Measurements from ENCODE around the gene DRD3. TPM values are rescaled to one million over a fixed set of nuclear protein-coding genes. Genes with fewer than 3 reads are reported as not detected.
A peak's percentile ranks its signal among the peaks of the same experiment; 100 is the strongest.

The DRD3 gene
- total RNA-seq: under 1 TPM in 1 of 2 donors, not detected in 1; 0.79 TPM
- polyA plus RNA-seq (ENCODE audit: insufficient read length in 2 of 2): under 1 TPM; 0.60 to 0.63 TPM
- long read RNA-seq, donor 1: 0 reads
- long read RNA-seq, donor 2: 0 reads
- long read RNA-seq, donor 3: 0 reads
- long read RNA-seq, donor 4: 0 reads

GRCh38 chr3:114178770-114179368 lies at the start of gene DRD3:
Gene DRD3 (minus strand): TSS chr3:114179052. CDS start chr3:114171992, 7,060 bp downstream.
- peak in 5 of 6 donors; percentile 33 to 81 (median 43) for DNase-seq (ENCODE audit: low read depth in 4 of 6, low spot score in 6 of 6)
- H3K9me3 ChIP-seq (ENCODE audit: control insufficient read depth, insufficient read depth, low read length): no peaks in the 10 kb centered on the region
- WGBS (ENCODE audit: insufficient coverage): 5% methylated on average over 3 of the region's 7 CpGs
- H3K27ac ChIP-seq (ENCODE audit: low read depth, low read length): no peak within 1 kb of the TSS
- no peak within 1 kb of the TSS for H3K4me3 ChIP-seq (ENCODE audit: low read depth, low read length)
- no peaks in the 10 kb centered on the region for H3K36me3 ChIP-seq (ENCODE audit: control insufficient read depth, insufficient read depth, low read length)
- no peaks in the 10 kb centered on the region for H3K27me3 ChIP-seq (ENCODE audit: control insufficient read depth, insufficient read depth, low read length)
- H3K4me1 ChIP-seq (ENCODE audit: control insufficient read depth, insufficient read depth, low read length): no peaks in the 10 kb centered on the region

- DNase-seq (ENCODE audit: low read depth in 4 of 6, low spot score in 6 of 6): no peak
- H3K4me1 ChIP-seq (ENCODE audit: control insufficient read depth, insufficient read depth, low read length): no peaks in the 10 kb centered on the region
- H3K27ac ChIP-seq (ENCODE audit: low read depth, low read length): no peak overlapping the region
- no peak overlapping the region for H3K4me3 ChIP-seq (ENCODE audit: low read depth, low read length)
- peaks cover 4% of the 10 kb centered on the region for H3K9me3 ChIP-seq (ENCODE audit: control insufficient read depth, insufficient read depth, low read length)
- no peaks in the 10 kb centered on the region for H3K36me3 ChIP-seq (ENCODE audit: control insufficient read depth, insufficient read depth, low read length)
- H3K27me3 ChIP-seq (ENCODE audit: control insufficient read depth, insufficient read depth, low read length): no peaks in the 10 kb centered on the region
- WGBS (ENCODE audit: insufficient coverage): no CpG with 5 or more reads among the region's 1 CpG
Measured at GRCh38 chr3:114227076-114227475, 48.2 kb upstream of the DRD3 start.

GRCh38 chr3:114226313-114226712 lies 47.5 kb upstream of the DRD3 start:
- WGBS (ENCODE audit: insufficient coverage): 92% methylated on average over 2 of the region's 2 CpGs

GRCh38 chr3:114223143-114223542 lies 44.3 kb upstream of the DRD3 start:
- Histone ChIP-seq H3K9me3 (ENCODE audit: control insufficient read depth, insufficient read depth, low read length) (peaks cover 4% of the 10 kb centered on the region), H3K4me1 (ENCODE audit: control insufficient read depth, insufficient read depth, low read length) (no peaks in the 10 kb centered on the region), H3K36me3 (ENCODE audit: control insufficient read depth, insufficient read depth, low read length) (no peaks in the 10 kb centered on the region), H3K27ac (ENCODE audit: low read depth, low read length) (no peak overlapping the region), H3K4me3 (ENCODE audit: low read depth, low read length) (no peak overlapping the region), H3K27me3 (ENCODE audit: control insufficient read depth, insufficient read depth, low read length) (no peaks in the 10 kb centered on the region)
- no peak for DNase-seq (ENCODE audit: low read depth in 4 of 6, low spot score in 6 of 6)
- no CpG with 5 or more reads among the region's 3 CpGs for WGBS (ENCODE audit: insufficient coverage)

More at GRCh38 chr3:114226313-114226712, 47.5 kb upstream of the DRD3 start:
- no peak for DNase-seq (ENCODE audit: low read depth in 4 of 6, low spot score in 6 of 6)
- H3K27me3 ChIP-seq (ENCODE audit: control insufficient read depth, insufficient read depth, low read length): no peaks in the 10 kb centered on the region
- no peak overlapping the region for H3K27ac ChIP-seq (ENCODE audit: low read depth, low read length)
- no peaks in the 10 kb centered on the region for H3K4me1 ChIP-seq (ENCODE audit: control insufficient read depth, insufficient read depth, low read length)
- H3K9me3 ChIP-seq (ENCODE audit: control insufficient read depth, insufficient read depth, low read length): peaks cover 4% of the 10 kb centered on the region
- H3K36me3 ChIP-seq (ENCODE audit: control insufficient read depth, insufficient read depth, low read length): no peaks in the 10 kb centered on the region
- H3K4me3 ChIP-seq (ENCODE audit: low read depth, low read length): no peak overlapping the region

GRCh38 chr3:114221881-114222264 lies 43.0 kb upstream of the DRD3 start:
- WGBS (ENCODE audit: insufficient coverage): 100% methylated on average over 1 of the region's 1 CpG
- Histone ChIP-seq H3K4me1 (ENCODE audit: control insufficient read depth, insufficient read depth, low read length) (no peaks in the 10 kb centered on the region), H3K4me3 (ENCODE audit: low read depth, low read length) (no peak overlapping the region), H3K27me3 (ENCODE audit: control insufficient read depth, insufficient read depth, low read length) (no peaks in the 10 kb centered on the region), H3K9me3 (ENCODE audit: control insufficient read depth, insufficient read depth, low read length) (peaks cover 4% of the 10 kb centered on the region), H3K36me3 (ENCODE audit: control insufficient read depth, insufficient read depth, low read length) (no peaks in the 10 kb centered on the region), H3K27ac (ENCODE audit: low read depth, low read length) (no peak overlapping the region)
- DNase-seq (ENCODE audit: low read depth in 4 of 6, low spot score in 6 of 6): no peak

- no peaks in the 10 kb centered on the region for H3K27me3 ChIP-seq (ENCODE audit: control insufficient read depth, insufficient read depth, low read length)
- 90% methylated on average over 8 of the region's 9 CpGs for WGBS (ENCODE audit: insufficient coverage)
Measured at GRCh38 chr3:114221165-114221880, 42.5 kb upstream of the DRD3 start.

GRCh38 chr3:114219741-114220140 lies 40.9 kb upstream of the DRD3 start:
- 60% methylated on average over 1 of the region's 2 CpGs for WGBS (ENCODE audit: insufficient coverage)
- no peak for DNase-seq (ENCODE audit: low read depth in 4 of 6, low spot score in 6 of 6)
- H3K27ac ChIP-seq (ENCODE audit: low read depth, low read length): no peak overlapping the region
- no peaks in the 10 kb centered on the region for H3K27me3 ChIP-seq (ENCODE audit: control insufficient read depth, insufficient read depth, low read length)
- no peak overlapping the region for H3K4me3 ChIP-seq (ENCODE audit: low read depth, low read length)
- no peaks in the 10 kb centered on the region for H3K4me1 ChIP-seq (ENCODE audit: control insufficient read depth, insufficient read depth, low read length)
- no peaks in the 10 kb centered on the region for H3K36me3 ChIP-seq (ENCODE audit: control insufficient read depth, insufficient read depth, low read length)
- no peaks in the 10 kb centered on the region for H3K9me3 ChIP-seq (ENCODE audit: control insufficient read depth, insufficient read depth, low read length)

More at GRCh38 chr3:114221165-114221880, 42.5 kb upstream of the DRD3 start:
- Histone ChIP-seq H3K4me3 (ENCODE audit: low read depth, low read length) (no peak overlapping the region), H3K9me3 (ENCODE audit: control insufficient read depth, insufficient read depth, low read length) (peaks cover 4% of the 10 kb centered on the region), H3K36me3 (ENCODE audit: control insufficient read depth, insufficient read depth, low read length) (no peaks in the 10 kb centered on the region), H3K4me1 (ENCODE audit: control insufficient read depth, insufficient read depth, low read length) (no peaks in the 10 kb centered on the region), H3K27ac (ENCODE audit: low read depth, low read length) (no peak overlapping the region)
- DNase-seq (ENCODE audit: low read depth in 4 of 6, low spot score in 6 of 6): no peak

GRCh38 chr3:114218578-114219185 lies 39.8 kb upstream of the DRD3 start:
- peaks cover 7% of the 10 kb centered on the region for H3K4me1 ChIP-seq (ENCODE audit: control insufficient read depth, insufficient read depth, low read length)
- no peak for DNase-seq (ENCODE audit: low read depth in 4 of 6, low spot score in 6 of 6)
- no peaks in the 10 kb centered on the region for H3K36me3 ChIP-seq (ENCODE audit: control insufficient read depth, insufficient read depth, low read length)
- no peak overlapping the region for H3K4me3 ChIP-seq (ENCODE audit: low read depth, low read length)
- no peak overlapping the region for H3K27ac ChIP-seq (ENCODE audit: low read depth, low read length)
- 83% methylated on average over 10 of the region's 12 CpGs for WGBS (ENCODE audit: insufficient coverage)
- H3K27me3 ChIP-seq (ENCODE audit: control insufficient read depth, insufficient read depth, low read length): no peaks in the 10 kb centered on the region
- no peaks in the 10 kb centered on the region for H3K9me3 ChIP-seq (ENCODE audit: control insufficient read depth, insufficient read depth, low read length)

GRCh38 chr3:114218006-114218405 lies 39.2 kb upstream of the DRD3 start:
- H3K27me3 ChIP-seq (ENCODE audit: control insufficient read depth, insufficient read depth, low read length): no peaks in the 10 kb centered on the region
- no peak overlapping the region for H3K27ac ChIP-seq (ENCODE audit: low read depth, low read length)
- H3K4me1 ChIP-seq (ENCODE audit: control insufficient read depth, insufficient read depth, low read length): peaks cover 8% of the 10 kb centered on the region
- no peaks in the 10 kb centered on the region for H3K9me3 ChIP-seq (ENCODE audit: control insufficient read depth, insufficient read depth, low read length)
- 100% methylated on average over 1 of the region's 3 CpGs for WGBS (ENCODE audit: insufficient coverage)
- no peak for DNase-seq (ENCODE audit: low read depth in 4 of 6, low spot score in 6 of 6)
- H3K36me3 ChIP-seq (ENCODE audit: control insufficient read depth, insufficient read depth, low read length): no peaks in the 10 kb centered on the region
- no peak overlapping the region for H3K4me3 ChIP-seq (ENCODE audit: low read depth, low read length)
